Parathyroid adenoma (tissue), 2 donors: ENCODE measurements around the gene RPA1.
"Not testable (repeated sequence)": the region's sequence is repeated elsewhere in the genome, so short reads cannot be mapped to it uniquely, and the experiment has no call there.

Source experiments
- H2AFZ ChIP-seq: fragments of 300-600 bp; sonication (generic); one replicate; pipeline ENCODE4 v1.7.0; 2017; ENCODE audit warnings: antibody characterized with exemption, mild to moderate bottlenecking
- H3K27ac ChIP-seq: fragments of 300-600 bp; sonication (generic); one replicate; pipeline ENCODE4 v1.7.0; 2017
- H3K27me3 ChIP-seq: fragments of 300-600 bp; sonication (generic); one replicate; pipeline ENCODE4 v1.7.0; 2017; ENCODE audit warnings: low read length; ENCODE audit not compliant: control insufficient read depth, insufficient read depth
- H3K36me3 ChIP-seq: fragments of 300-600 bp; sonication (generic); one replicate; pipeline ENCODE4 v1.7.0; 2017; ENCODE audit warnings: low read length; ENCODE audit not compliant: control insufficient read depth, insufficient read depth
- H3K4me1 ChIP-seq: fragments of 300-600 bp; sonication (generic); one replicate; pipeline ENCODE4 v1.7.0; 2017; ENCODE audit warnings: control low read depth
- H3K4me2 ChIP-seq: fragments of 300-600 bp; sonication (generic); one replicate; pipeline ENCODE4 v1.7.0; 2017; ENCODE audit warnings: low read length
- H3K4me3 ChIP-seq: fragments of 300-600 bp; sonication (generic); one replicate; pipeline ENCODE4 v1.7.0; 2017; ENCODE audit warnings: low read depth, low read length
- H3K79me2 ChIP-seq: fragments of 300-600 bp; sonication (generic); one replicate; pipeline ENCODE4 v1.7.0; 2017; ENCODE audit warnings: control low read depth
- H3K9ac ChIP-seq: fragments of 300-600 bp; sonication (generic); one replicate; pipeline ENCODE4 v1.7.0; 2017; ENCODE audit warnings: mild to moderate bottlenecking
- H3K9me3 ChIP-seq: fragments of 300-600 bp; sonication (generic); one replicate; pipeline ENCODE4 v1.7.0; 2017; ENCODE audit warnings: low read length; ENCODE audit not compliant: control insufficient read depth
- CTCF ChIP-seq: fragments of 300-600 bp; sonication (generic); IDR thresholded peaks from one replicate; pipeline ENCODE4 v1.7.0; 2017; ENCODE audit warnings: antibody characterized with exemption, mild to moderate bottlenecking
- donor health status: primary hyperparathyroidism.

The RPA1 gene

GRCh38 chr17:1847191-1847590 is 17.4 kb downstream of the RPA1 start:
- Histone ChIP-seq H3K4me3 (no peak overlapping the region), H3K27ac (no peak overlapping the region)

GRCh38 chr17:1852327-1852726 is 22.5 kb downstream of the RPA1 start:
- H3K4me1 ChIP-seq = no peaks in the 10 kb centered on the region
- H3K4me3 ChIP-seq = no peak overlapping the region
- H3K36me3 ChIP-seq = no peaks in the 10 kb centered on the region
- no peaks in the 10 kb centered on the region for H3K9me3 ChIP-seq
- H3K79me2 ChIP-seq = no peaks in the 10 kb centered on the region
- TF ChIP-seq CTCF = no peak
- no peak overlapping the region for H3K9ac ChIP-seq
- H3K4me2 ChIP-seq = no peak overlapping the region
- H3K27me3 ChIP-seq = no peaks in the 10 kb centered on the region
- no peak overlapping the region for H2AFZ ChIP-seq
- H3K27ac ChIP-seq = no peak overlapping the region

More at GRCh38 chr17:1847191-1847590, 17.4 kb downstream of the RPA1 start:
- Histone ChIP-seq H3K9ac (no peak overlapping the region), H3K79me2 (peaks cover 8% of the 10 kb centered on the region), H3K4me2 (no peak overlapping the region), H3K27me3 (no peaks in the 10 kb centered on the region), H3K9me3 (no peaks in the 10 kb centered on the region), H2AFZ (no peak overlapping the region), H3K36me3 (no peaks in the 10 kb centered on the region), H3K4me1 (no peaks in the 10 kb centered on the region)
- TF ChIP-seq CTCF = no peak

- Histone ChIP-seq H2AFZ (no peak overlapping the region), H3K36me3 (no peaks in the 10 kb centered on the region), H3K27me3 (no peaks in the 10 kb centered on the region), H3K9me3 (no peaks in the 10 kb centered on the region), H3K4me2 (no peak overlapping the region), H3K4me3 (no peak overlapping the region), H3K9ac (no peak overlapping the region), H3K4me1 (no peaks in the 10 kb centered on the region), H3K79me2 (no peaks in the 10 kb centered on the region), H3K27ac (no peak overlapping the region)
- TF ChIP-seq CTCF = no peak
Measured at GRCh38 chr17:1853698-1854097, 23.9 kb downstream of the RPA1 start.

- not testable (repeated sequence) for H2AFZ ChIP-seq, H3K36me3 ChIP-seq, H3K9ac ChIP-seq, H3K79me2 ChIP-seq, H3K9me3 ChIP-seq, H3K27ac ChIP-seq, H3K4me1 ChIP-seq, H3K27me3 ChIP-seq, H3K4me2 ChIP-seq, H3K4me3 ChIP-seq
Measured at GRCh38 chr17:1856462-1856861, 26.7 kb downstream of the RPA1 start.

GRCh38 chr17:1860978-1861377 is 31.2 kb downstream of the RPA1 start:
- H3K4me2 ChIP-seq = no peak overlapping the region
- H3K27ac ChIP-seq = no peak overlapping the region
- no peak overlapping the region for H3K9ac ChIP-seq
- no peaks in the 10 kb centered on the region for H3K9me3 ChIP-seq
- H3K4me3 ChIP-seq = no peak overlapping the region
- no peaks in the 10 kb centered on the region for H3K36me3 ChIP-seq
- no peak for TF ChIP-seq CTCF
- no peaks in the 10 kb centered on the region for H3K79me2 ChIP-seq
- H3K27me3 ChIP-seq = no peaks in the 10 kb centered on the region
- no peaks in the 10 kb centered on the region for H3K4me1 ChIP-seq
- H2AFZ ChIP-seq = no peak overlapping the region
